GM18526 (cell line): Measurements from ENCODE around the gene PID1.

ENCODE experiments used
- POLR2A ChIP-seq: IDR thresholded peaks from 3 replicates; pipeline ENCODE4 v1.6.1; 2011; ENCODE audit not compliant: insufficient read length; ENCODE audit errors: extremely low read depth

Gene PID1, protein sequence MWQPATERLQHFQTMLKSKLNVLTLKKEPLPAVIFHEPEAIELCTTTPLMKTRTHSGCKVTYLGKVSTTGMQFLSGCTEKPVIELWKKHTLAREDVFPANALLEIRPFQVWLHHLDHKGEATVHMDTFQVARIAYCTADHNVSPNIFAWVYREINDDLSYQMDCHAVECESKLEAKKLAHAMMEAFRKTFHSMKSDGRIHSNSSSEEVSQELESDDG

DNA sequence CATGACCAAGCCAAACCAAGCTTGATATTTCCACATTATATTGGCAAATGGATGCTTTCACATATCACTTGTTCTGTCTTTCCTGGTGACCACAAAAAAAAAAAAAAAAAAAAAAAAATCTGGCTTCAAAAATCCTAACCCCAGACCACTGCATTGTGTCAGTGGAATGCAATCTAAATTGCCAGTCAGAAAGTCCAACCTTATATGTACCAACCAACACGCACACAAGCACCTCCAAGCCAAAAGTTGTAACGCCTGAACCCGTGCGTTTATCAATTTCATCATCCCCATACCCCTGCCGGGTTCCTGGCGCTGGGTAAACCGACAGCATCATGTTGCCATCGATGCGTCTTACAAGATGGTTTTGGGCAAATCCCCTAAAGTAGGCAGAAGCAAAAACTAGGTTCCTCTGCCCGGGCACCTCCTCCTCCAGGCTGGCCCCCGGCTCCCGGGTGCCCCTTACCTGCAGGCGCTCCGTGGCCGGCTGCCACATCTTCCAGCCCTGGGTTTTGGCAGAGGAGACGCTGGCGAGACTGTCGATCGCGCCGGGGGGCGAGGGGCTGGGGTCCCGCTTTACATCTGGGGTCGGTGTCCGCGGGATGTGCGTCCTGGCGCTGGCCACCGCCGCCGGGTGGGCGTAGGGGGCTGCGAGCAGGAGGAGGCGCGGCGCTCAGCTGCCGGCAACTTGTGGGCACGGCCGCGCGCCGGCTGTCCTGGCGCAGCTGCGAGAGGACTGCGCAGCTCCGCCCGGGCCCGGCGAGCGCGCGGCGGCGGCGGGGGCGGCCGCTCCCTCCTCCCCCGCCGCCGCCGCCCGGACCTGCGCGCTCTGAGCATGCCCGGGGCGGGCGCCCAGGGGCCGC is at the start of gene PID1:
PID1 (minus strand) TSS at position 737 of the 860 bp plus-strand sequence; CDS start at position 493, 244 bp downstream.
- no peak for TF ChIP-seq POLR2A

DNA sequence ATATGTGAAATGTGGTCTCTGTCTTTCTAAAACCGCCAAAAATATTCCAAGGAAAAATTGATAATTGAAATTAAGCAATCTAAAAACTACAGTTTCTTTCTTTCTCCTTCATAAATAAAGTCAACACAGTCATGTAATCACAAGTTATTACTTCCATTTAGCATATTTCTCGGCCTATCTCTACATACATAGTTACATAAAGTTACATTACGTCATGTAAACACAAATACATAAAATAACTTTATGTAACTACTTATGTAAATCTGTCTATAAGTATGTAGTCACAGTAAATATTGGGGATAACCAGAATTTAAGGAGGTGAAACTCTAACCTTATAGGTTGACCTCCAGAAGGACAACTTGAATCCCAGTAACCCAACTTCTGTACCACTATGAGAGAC is 48.5 kb upstream of the PID1 start:
- TF ChIP-seq POLR2A = no peak

DNA sequence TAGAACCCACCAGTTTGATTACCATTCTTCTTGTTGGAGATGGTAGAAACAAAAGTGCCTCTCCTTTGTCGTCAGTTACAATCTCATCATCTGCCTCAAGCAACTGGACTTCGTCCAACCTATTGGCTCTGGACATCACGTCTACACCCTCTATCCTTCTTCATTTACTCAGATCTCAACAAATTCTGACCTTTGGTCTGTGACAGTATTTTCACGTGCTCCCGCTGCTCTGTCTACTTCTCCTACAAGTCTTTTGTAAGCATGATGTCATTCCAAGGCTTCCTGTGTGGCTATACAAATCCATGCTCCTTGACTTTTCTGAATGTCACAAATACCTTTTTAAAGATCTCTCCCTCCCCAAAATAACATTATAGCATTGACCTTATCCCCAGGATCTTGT is 43.0 kb upstream of the PID1 start:
- TF ChIP-seq POLR2A = no peak

DNA sequence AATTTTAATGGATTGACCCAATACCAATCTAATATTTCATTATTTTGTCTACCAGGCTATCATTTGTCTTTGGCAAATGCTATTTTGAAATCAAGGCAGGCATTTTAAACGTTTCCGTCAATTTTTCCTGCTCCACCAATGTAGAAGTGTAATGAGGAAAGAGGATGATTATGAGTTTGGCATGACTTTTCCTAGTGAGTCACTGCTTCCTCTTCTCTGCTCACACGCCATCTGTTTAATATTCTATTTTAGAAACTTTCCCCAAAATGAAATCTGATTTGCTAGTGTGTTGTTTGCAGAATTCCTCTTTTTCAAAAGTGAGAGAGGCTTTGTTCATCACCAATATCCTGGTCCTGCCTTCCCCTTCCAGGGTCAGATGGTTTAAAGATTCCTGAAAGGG is 42.5 kb upstream of the PID1 start:
- no peak for TF ChIP-seq POLR2A

DNA sequence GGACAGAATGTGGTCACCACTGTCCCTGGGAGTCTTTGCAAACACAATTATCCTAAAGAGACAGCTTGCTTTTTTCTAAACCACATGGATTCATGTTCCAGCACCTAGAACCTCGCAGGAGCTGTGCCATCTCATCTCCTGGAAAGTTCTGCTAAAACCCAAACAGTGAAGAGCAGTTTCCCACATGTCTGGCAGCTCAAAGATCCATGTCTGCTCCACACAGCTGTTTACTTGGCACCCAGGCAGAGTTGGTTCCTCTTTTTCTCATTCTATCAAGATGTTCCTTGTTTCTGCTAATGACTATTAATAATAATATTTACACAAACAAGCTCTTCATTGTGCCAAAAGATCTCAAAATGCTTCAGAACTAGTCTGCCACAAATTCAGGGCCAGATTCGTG is 30.1 kb upstream of the PID1 start:
- TF ChIP-seq POLR2A = no peak

DNA sequence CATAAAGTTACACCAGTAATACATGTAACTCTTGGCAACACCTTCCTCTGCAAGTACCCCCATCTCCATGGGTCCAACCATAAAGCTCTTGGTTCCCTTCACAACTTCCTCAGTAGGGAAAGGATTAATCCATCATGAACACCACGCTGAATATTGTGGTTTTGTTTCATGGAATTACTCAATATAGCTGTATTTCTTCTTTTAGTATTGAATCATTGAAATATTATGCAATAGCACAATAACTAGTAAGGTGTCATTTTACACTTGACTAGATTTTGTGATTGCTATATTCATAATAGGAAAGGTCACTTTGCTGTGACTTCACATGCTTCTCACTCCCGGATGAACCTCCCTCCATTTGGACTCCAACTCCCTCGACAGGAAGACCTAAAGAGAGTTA is 29.7 kb upstream of the PID1 start:
- TF ChIP-seq POLR2A = no peak

DNA sequence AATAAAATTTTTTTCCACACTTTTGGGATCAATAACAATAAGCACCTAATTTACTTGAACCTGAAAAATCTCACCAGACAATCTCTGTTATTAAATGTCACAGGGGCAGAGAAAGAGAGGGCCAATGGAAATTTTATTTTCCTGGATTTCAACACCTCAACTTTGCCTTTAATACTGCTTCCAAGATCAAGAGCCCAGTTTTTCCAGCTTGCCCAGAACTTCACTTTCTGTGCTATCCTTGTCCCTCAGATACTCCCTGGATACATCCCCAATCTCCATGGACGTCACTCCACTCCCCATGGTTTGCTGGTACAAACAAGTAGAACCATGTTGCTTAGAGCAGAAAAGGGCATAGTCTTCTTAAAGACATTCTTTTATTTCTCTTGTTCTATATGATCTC is 29.3 kb upstream of the PID1 start:
- TF ChIP-seq POLR2A = no peak

DNA sequence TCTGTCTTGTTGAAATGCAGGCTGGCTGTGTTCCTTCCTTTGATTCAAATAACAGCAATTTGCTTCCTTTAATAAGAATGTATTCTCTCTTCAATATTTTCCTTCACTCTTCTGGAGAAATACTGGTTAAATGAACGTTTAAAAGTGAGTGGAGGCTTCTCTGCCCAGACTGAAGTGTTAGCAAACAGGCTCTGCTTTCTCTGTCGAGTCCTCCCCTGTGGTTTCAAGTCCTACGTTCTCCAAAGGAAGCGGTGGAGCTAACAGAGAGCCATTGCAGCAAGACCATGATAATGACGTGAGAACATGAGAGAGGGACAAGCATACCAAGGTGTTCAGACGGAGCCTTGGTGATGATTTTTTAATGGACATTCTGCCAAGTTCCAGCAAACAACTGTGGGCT is 26.2 kb upstream of the PID1 start:
- no peak for TF ChIP-seq POLR2A

DNA sequence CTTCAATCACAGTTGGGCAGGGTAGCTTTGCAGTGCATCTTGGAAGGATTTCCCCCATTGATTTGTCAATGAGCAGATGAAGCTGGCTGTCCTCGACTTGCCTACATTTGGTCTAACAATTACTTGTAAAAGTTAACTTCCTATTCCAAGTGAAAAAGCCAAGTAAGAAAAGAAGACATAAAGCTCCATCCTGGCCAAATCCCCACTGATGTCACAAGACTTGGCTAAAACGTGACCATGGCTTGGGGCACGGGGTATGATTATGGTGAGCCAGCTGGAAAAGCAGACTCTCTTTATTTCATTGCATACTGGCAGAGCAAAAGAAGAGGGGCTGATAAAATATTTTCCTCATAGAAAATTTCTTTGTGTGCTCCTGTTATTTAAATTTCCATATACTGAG is 25.4 kb upstream of the PID1 start:
- TF ChIP-seq POLR2A = no peak

DNA sequence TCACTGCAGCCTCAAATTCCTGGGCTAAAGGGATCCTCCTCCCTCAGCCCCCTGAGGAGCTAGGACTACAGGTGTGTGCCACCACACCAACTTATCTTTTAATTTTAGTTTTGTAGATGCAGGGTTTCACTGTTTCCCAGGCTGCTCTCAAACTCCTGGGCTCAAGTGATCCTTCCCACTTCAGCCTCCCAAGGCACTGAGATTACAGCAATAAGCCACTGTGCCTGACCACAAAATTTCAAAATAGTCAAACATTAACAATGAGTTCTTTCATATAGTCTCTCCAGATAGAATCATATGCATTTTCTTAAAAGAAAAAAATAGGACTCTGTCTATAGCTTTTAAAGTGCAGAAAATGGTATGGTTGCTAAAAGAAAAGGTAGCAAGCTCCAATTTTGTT is 24.9 kb upstream of the PID1 start:
- TF ChIP-seq POLR2A = no peak

DNA sequence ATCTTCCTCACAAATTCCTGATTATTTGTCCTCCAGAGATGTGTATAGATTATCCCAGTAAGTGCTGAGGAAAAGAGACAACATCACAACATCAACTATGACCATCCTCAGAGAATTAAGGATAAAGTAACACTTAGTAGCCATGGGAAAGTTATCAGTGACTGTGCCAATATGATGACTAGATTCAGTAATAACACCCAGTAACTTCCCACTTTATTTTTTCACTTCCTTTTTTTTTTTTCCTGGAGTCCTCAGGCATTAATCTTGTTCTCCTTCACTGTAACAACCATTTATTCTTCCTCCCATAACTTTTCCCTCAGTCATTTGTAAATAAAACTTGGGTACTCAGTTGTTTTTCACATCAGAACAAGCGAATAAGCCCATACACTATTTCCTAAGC is 16.7 kb upstream of the PID1 start:
- TF ChIP-seq POLR2A = no peak

DNA sequence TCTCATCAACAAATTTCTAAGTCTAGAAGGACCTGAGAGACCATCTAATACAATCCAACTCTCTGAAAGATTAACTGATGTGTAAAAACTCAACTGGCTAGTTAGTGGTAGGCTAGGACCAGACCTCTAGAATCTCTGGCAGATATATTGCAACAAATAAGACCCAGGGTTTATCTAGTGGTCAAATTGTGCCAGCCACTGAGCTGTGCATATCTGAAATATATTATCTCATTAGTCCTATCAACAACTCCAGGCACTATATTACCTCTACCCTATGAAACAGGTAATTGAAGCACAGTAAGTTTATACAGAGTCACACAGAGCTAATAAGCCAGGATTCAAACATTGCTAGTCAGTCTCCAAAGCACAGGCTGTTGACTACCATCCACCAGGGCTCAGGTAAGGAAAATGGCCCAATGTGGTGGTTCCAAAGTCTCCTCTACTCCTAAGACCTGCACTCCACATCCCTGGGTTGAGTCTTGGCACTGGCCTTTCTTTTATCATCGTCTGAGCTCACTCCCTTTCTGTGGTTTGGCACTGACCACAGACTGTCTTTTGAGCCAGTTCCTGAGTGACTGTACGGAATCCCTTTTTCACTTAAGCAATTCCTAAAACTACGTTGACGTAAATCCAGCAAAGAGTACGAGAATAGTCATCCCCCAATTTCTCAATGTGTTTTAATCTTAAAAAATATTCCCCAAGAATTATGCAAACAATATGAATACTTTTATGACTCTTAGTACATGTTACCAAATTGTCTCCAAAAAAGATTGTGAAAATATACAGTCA is 11.9 kb upstream of the PID1 start:
- TF ChIP-seq POLR2A = no peak

DNA sequence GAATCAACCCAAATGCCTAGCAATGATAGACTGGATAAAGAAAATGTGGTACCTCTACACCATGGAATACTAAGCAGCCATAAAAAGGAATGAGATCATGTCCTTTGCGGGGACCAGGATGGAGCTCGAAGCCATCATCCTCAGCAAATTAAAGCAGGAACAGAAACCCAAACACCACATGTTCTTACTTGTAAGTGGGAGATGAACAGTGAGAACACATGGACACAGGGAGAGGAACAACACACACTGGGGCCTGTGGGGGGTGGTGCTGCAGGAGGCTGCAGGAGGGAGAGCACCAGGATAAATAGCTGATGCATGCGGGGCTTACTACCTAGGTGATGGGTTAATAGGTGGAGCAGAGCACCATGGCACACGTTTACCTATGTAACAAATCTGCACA is 8.4 kb upstream of the PID1 start:
- TF ChIP-seq POLR2A = no peak

DNA sequence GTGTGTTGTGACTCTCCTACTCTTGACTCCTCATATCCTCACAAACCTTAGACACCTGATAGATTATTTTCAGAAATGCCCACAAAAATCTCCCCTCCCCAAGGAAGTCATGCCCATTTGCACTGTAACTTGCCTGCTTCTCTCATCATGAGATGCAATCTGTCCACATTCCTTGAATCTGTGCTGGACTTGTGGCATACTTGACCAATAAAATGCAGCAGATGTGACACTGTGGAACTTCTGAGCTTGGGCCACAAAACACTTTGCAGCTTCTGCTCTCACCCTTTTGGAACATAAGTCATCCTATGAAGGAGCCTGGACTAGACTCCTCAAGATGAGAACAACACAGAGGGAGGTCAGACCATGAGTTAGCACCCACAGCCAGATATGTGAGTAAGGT is 4.4 kb upstream of the PID1 start:
- no peak for TF ChIP-seq POLR2A

DNA sequence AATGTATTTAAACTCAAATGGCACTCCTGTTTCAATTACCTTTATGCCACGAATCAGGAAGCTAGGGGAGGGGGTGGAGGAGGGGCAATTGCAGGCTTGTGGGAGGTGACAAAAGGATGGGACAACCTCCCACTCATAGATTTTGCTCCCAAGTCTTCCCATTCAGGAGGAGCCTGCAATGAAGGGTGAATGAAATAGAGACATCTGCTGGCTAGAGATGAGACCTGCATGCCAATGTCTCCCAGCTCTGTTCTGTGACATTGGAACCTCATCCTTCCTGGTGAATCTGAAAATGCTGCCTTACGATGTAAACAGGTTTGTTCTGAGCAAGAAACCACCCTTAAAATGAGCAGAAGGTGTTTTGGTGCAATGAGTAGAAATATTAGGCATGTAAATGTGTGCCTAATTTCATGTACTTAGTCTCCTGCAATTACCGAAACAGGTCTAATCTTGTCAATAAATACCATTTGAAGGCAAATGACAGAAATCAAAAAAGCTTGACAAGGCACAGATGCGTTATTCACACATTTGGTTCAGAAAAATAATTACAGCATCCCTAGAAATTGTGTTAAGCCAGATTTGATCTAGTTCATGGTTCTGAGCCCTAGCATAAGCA is 2.7 kb upstream of the PID1 start:
- TF ChIP-seq POLR2A = no peak

DNA sequence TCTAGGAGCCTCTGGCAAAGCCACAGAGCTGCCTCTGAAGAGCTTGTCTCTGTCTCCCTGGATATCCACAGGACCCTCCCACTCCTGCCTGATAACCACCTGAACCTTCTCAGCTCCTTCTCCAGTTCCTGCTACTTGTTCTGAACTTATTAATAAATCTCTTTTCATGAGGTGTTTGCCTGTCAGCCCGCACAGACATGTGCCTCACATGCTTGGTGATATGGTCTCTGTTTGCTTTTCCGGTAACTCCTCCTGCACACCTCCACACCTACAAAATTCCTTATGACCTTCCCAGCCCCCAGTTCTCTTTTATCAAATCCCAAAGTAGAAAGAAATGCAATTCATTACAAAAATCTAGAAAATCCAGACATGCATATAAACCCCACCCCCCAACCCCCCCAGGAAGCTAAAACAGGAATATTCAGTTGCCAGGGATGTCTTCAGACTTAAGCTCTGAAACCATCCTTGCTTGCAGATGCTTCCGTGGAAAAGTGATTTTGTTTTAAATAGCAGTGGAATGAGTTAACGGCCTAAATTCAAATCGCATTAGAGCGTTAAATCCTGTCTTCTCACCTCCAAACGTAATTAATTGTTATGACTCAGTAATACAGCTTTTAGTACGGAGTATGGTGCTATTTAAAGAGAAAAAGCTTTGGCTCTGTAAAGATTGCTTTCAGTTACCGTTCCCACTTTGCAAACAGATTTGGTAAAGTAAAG is 2.1 kb upstream of the PID1 start:
- TF ChIP-seq POLR2A = no peak

DNA sequence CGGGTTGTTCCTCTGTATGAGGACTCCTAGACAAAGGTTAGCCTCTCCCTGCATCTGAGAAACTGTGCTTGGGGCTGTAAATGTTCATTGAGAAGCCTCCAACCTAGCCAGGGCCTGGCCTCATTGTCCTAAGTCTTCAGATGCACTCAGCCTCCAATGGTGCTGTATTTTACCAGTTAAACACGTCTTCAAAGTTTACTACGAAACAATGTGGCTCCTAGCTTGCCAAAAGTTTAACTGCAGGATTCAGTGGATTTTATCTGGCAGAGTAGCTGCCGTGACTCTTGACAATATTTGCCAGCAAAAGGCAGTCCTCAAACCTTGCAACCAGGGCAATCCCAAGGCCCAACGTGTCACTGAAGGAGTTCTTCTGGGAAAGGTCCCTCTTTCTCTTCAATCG is 1.1 kb downstream of the PID1 start:
- TF ChIP-seq POLR2A = no peak
